WI38 (cell line): ENCODE measurements around the gene TMEM61.

Experiments used
- H3K4me3 ChIP-seq: 2 replicates; pipeline ENCODE4 v1.5.1; 2011; ENCODE audit warnings: low read depth, mild to moderate bottlenecking, control low read depth, low read length
- CTCF ChIP-seq: IDR thresholded peaks from 2 replicates; pipeline ENCODE4 v1.5.1; 2012; ENCODE audit warnings: low read depth, mild to moderate bottlenecking, control low read depth, low read length

The TMEM61 gene

GRCh38 chr1:55006931-55007330 lies 26.5 kb downstream of the TMEM61 start:
- H3K4me3 ChIP-seq: no peak overlapping the region

GRCh38 chr1:55007625-55008024 lies 27.2 kb downstream of the TMEM61 start:
- H3K4me3 ChIP-seq: no peak overlapping the region
- no peak for TF ChIP-seq CTCF

More at GRCh38 chr1:55006931-55007330, 26.5 kb downstream of the TMEM61 start:
- TF ChIP-seq CTCF: no peak

- TF ChIP-seq CTCF: no peak
- H3K4me3 ChIP-seq: no peak overlapping the region
Observed at GRCh38 chr1:55010194-55010886, 29.9 kb downstream of the TMEM61 start.

GRCh38 chr1:55010887-55011217 lies 30.4 kb downstream of the TMEM61 start:
- TF ChIP-seq CTCF: no peak
- H3K4me3 ChIP-seq: no peak overlapping the region

- no peak overlapping the region for H3K4me3 ChIP-seq
- no peak for TF ChIP-seq CTCF
Observed at GRCh38 chr1:55012661-55013060, 32.2 kb downstream of the TMEM61 start.

GRCh38 chr1:55015123-55015522 lies 34.7 kb downstream of the TMEM61 start:
- H3K4me3 ChIP-seq: no peak overlapping the region
- no peak for TF ChIP-seq CTCF

- no peak overlapping the region for H3K4me3 ChIP-seq
- TF ChIP-seq CTCF: no peak
Observed at GRCh38 chr1:55015731-55016620, 35.5 kb downstream of the TMEM61 start.
